HPDE6-E6E7 (cell line): ENCODE data around the gene PTPN9.
"Not testable (repeated sequence)": the region's sequence is repeated elsewhere in the genome, so short reads cannot be mapped to it uniquely, and the experiment has no call there.

Source experiments
- DNase-seq: peaks from one replicate; pipeline ENCODE4 v3.0.0; 2011; ENCODE audit warnings: missing footprints; ENCODE audit errors: extremely low spot score

The PTPN9 gene

GRCh38 chr15:75531041-75531450, 48.1 kb downstream of the PTPN9 start:
- DNase-seq, result no peak

DNA sequence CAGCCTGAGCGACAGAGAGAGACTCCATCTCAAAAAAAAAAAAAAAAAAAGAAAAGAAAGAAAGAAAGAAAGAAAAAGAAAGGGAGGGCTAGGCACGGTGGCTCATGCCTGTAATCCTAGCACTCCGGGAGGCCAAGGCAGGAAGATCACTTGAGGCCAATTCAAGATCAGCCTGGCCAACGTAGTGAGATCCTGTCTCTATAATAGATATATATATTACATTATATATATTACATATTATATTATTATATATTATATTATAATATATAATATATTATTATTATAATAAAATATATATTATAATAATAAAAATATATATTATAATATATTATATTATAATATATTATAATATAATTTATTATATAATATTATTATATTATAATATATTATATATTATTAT, 48.9 kb downstream of the PTPN9 start:
- no peak for DNase-seq

- not testable (repeated sequence) for DNase-seq
Observed at GRCh38 chr15:75525756-75526155, 53.4 kb downstream of the PTPN9 start.

DNA sequence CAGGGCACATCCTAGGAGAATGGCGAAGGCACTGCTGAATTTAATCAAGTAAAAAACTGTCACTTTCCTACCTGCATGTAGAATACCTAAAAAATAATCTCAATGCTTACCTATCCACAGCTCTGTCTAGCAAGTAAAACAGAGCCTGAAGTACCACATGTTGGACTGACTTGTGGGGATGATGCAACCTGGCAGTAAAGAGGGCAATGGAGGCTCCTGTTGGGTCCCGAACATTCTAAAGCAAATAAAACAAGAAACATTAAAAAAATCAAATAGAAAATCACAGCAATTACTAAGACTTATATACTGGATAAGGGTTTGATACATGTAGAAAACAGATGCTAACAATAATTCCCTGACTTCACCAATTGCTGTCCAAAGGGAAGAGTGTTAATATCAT, 56.1 kb downstream of the PTPN9 start:
- no peak for DNase-seq

DNA sequence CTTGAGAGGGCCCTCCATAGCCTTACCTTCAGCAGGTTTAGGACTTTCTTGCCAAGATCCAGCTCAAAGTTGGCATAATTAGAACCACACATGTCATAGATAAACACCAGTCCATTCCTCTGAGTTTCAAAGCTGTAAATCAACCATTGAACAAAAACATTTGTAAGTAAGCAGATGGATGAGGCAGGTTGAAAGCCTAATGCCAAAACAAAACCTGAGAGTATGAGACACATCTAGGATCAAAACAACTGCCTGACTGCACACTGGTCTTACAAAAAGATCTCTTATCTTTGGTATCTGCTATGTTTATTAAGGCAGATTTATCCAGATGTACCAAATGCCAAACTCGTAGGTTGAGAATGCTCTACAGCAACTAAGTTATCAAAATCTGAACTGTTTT, 61.9 kb downstream of the PTPN9 start:
- DNase-seq, result no peak

- DNase-seq, result peak; percentile 25
Observed at GRCh38 chr15:75508840-75509532, 70.1 kb downstream of the PTPN9 start.

GRCh38 chr15:75502360-75502759, 76.8 kb downstream of the PTPN9 start:
- no peak for DNase-seq

GRCh38 chr15:75493732-75494131, 85.4 kb downstream of the PTPN9 start:
- DNase-seq, result no peak

DNA sequence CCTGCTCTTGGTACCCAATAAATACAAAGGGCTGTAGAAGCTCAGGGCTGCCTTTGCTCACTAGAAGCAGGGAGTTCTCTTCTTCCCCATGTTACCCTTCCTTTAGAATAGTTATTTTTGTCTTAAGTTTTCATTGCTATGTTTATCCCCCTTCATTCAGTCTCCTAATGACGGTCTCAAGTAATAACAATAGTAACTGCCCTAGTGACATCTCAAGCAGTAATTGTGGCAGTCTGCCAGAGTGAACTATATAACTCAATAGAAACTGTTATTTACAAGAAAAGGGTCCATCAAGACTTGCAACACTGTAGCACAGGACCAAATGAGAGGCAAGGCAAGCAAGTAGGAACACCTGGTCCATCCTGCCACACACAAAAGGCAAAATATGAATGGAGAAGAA, 95.2 kb downstream of the PTPN9 start:
- DNase-seq, result no peak

DNA sequence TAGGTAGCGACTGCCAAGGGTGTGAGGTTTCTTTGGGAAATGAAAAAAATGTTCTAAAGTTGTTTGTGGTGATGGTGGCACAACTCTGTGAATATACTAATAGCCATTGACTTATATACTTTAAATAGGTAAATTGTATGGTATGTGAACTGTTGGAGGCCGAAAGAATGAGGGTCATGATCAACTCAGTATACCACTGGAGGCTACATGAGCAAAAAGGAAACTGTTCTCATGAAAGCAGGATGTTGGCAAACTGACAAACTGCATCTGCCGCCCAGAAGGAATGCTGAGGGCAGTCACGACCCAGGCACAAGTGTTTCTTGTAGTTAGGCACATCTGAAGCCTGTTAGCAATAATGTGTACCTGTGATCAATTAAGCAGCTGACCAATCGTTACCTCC, 95.6 kb downstream of the PTPN9 start:
- DNase-seq, result not testable (repeated sequence)

GRCh38 chr15:75483106-75483505, 96.0 kb downstream of the PTPN9 start:
- no peak for DNase-seq

DNA sequence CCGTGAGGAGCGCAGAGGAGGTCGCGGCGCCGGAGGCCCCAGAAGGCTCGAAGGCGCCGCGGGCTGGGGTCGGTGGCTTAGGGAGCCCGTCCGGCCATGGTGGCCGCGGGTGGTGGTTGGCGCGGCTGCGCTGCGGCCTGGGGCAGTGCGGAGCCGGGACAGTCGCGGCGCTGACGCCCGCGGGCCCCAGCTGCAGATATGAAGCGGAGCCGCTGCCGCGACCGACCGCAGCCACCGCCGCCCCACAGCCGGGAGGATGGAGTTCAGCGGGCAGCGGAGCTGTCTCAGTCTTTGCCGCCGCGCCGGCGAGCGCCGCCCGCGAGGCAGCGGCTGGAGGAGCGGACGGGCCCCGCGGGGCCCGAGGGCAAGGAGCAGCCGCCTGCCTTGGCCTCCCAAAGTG, 98.7 kb downstream of the PTPN9 start:
- not testable (repeated sequence) for DNase-seq

DNA sequence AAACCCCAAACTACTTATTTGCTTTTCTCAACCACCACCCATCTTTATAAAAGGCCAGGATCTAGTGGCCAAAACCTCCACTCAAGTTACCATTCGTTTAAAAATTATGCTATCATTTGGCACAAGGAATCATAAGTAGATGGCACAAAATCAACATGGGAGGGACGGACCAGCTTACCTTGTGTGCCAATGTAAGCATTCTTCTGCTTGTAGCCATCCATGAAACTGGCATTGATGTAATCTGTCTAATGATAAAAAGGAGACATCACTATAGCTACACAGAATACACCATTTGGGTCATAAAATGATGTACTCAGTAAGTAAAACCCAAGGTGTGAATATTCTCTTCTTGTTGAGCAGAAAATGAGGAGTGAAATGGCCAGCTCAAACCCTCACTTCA, 99.4 kb downstream of the PTPN9 start:
- no peak for DNase-seq

- not testable (repeated sequence) for DNase-seq
Observed at GRCh38 chr15:75477094-75477493, 102.0 kb downstream of the PTPN9 start.

DNA sequence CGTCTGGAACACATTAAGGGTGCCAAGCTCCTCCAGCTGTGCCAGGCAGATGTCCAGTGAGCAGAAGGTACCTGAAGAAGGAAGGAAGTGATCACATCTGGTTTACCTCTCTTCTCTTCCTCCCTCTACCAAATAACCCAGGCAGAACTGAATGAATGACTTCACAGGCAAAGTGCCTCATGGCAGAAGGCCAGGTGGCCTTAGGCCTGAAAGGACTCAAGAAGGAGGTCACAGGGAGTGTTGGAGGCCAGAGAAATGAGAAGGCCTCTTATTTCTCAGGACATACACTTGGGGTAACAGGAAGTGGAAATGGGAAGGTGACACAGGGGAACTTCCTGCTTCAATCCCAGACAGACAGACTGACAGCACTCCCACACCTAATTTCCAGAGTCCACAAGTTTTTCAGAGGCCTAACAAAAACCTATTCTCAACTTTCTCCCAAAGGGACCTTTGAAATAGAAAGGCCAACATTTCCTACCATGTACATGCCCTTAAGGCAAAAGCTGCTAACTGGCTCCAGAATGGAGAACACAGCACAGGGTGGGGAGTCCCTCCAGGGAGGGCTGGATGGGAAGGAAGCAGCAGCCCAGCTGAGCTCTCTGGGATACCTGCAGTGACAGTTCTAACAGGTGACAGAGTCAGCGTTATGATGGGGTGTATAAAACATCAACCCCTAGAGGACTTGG, 110.1 kb downstream of the PTPN9 start:
- DNase-seq, result no peak

DNA sequence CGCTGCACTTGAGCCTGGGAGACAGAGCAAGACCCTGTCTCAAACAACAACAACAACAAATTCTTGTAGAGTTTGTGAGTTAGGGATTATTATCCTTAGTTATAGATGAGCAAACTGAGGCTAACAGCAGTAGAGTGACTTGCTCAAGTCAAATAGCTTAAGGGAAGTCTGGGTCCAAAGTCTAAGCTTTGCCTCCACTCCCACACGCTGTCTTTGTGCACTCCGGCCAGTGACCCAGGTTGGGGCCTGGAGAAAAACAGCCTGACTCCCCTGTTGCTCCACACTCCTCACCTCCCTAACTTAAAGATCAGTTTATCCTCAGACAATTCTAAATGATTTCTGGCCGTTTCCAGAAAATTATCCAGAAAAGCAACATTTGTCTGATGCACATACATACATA, 118.5 kb downstream of the PTPN9 start:
- DNase-seq, result no peak

DNA sequence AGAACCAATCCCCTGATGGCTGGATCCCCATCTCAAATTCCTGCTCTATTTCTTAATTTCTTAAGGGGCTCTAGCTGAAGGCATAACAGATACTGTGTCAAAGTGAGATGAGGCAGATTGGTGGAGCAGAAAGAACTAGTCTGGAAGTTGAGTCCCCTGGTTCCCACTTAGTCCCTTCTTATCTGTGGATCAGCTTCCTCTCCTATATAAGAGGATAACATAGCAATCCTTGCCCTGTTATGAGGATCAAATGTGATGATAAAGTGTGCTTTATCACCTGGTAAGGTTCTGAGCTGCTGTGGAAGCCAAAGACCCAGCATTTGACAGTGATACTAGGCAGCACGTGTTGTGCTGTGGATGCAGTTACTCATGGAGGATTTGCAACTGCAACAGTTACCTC, 119.5 kb downstream of the PTPN9 start:
- DNase-seq, result no peak

GRCh38 chr15:75456710-75457109, 122.4 kb downstream of the PTPN9 start:
- no peak for DNase-seq

GRCh38 chr15:75455982-75456531, 123.1 kb downstream of the PTPN9 start:
- DNase-seq, result no peak

- peak; percentile 73 for DNase-seq
Observed at GRCh38 chr15:75455424-75455981, 123.6 kb downstream of the PTPN9 start.

DNA sequence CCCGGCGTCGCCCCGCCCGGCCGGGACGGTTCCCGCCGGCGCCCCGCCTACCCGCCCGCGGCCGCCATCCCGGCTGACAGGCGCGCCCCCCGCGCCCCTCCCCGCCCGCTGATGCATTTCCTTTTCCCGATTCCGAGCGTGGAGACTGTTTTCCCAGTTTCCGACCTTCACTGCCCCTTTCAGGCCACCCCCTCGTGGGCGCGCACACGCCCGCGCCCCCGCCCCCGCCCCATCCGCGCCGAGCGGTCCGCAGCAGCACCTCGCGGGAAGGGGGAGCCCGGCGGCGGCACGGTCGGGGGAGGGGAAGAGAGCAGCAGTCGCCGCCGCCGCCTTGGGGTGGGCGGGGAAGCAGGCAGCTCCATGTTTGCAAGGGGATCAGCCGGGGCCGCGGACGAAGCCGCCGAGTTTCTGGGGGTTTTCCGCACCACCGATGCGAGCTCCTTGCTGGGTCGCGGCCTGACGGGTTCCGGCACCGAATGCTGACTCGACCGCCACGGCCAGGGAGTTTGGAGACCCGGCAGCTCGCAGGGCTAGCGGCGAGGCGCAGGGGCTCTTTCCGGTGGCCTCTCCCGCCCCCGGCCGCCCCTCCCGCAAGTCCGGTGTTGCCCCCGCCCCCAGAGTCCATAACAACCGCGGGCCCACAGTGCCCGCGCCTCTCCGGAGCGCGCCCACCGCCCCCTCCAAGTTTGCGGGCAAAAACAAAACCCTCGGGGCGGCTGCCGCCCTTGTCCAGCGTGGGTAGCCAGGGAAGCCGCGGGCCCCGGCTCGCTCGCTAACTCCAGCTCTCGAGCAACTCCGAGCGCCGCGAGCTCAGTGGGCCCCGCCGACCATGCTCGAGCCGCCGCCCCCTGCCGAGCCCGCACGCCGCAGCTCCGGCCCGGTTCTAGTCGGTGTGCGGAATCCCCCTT, 124.4 kb downstream of the PTPN9 start:
- no peak for DNase-seq
